GM18870 (cell line): ENCODE measurements around the gene PNPLA8.
A peak's percentile ranks its signal among the peaks of the same experiment; 100 is the strongest.
"Not testable (repeated sequence)": the region's sequence is repeated elsewhere in the genome, so short reads cannot be mapped to it uniquely, and the experiment has no call there.

Experiments used
- ATAC-seq: cut with Tn5 transposase; IDR thresholded peaks from one replicate; pipeline ENCODE4 v1.9.1; 2021; ENCODE audit warnings: moderate library complexity; ENCODE audit not compliant: unreplicated experiment

The PNPLA8 gene

GRCh38 chr7:108533712-108534111 is 7.8 kb upstream of the PNPLA8 start:
- no peak for ATAC-seq

GRCh38 chr7:108529341-108529740 is 3.4 kb upstream of the PNPLA8 start:
- no peak for ATAC-seq

- ATAC-seq: no peak
These were observed 2.3 kb upstream of the PNPLA8 start for GRCh38 chr7:108528183-108528712.

- no peak for ATAC-seq
These were observed 758 bp upstream of the PNPLA8 start for GRCh38 chr7:108526768-108527017.

GRCh38 chr7:108525327-108525984 is 479 bp downstream of the PNPLA8 start:
- peak; percentile 47 for ATAC-seq

GRCh38 chr7:108522780-108523179 is 3.2 kb downstream of the PNPLA8 start:
- no peak for ATAC-seq

GRCh38 chr7:108517951-108518350 is 8.0 kb downstream of the PNPLA8 start:
- ATAC-seq: no peak

GRCh38 chr7:108515630-108516029 is 10.3 kb downstream of the PNPLA8 start:
- no peak for ATAC-seq

GRCh38 chr7:108515013-108515412 is 10.9 kb downstream of the PNPLA8 start:
- ATAC-seq: no peak

- ATAC-seq: no peak
These were observed 14.0 kb downstream of the PNPLA8 start for GRCh38 chr7:108511939-108512338.

GRCh38 chr7:108504576-108504975 is 21.4 kb downstream of the PNPLA8 start:
- ATAC-seq: not testable (repeated sequence)

GRCh38 chr7:108503112-108504026 is 22.6 kb downstream of the PNPLA8 start:
- ATAC-seq: peak; percentile 98

- no peak for ATAC-seq
These were observed 26.4 kb downstream of the PNPLA8 start for GRCh38 chr7:108499566-108499965.

GRCh38 chr7:108498481-108498880 is 27.5 kb downstream of the PNPLA8 start:
- no peak for ATAC-seq

- ATAC-seq: no peak
These were observed 28.7 kb downstream of the PNPLA8 start for GRCh38 chr7:108497082-108497725.

GRCh38 chr7:108492742-108493141 is 33.2 kb downstream of the PNPLA8 start:
- no peak for ATAC-seq

GRCh38 chr7:108488768-108489538 is 37.0 kb downstream of the PNPLA8 start:
- no peak for ATAC-seq

- ATAC-seq: no peak
These were observed 38.3 kb downstream of the PNPLA8 start for GRCh38 chr7:108487646-108488045.

- ATAC-seq: no peak
These were observed 39.5 kb downstream of the PNPLA8 start for GRCh38 chr7:108486291-108486966.

GRCh38 chr7:108484137-108484536 is 41.8 kb downstream of the PNPLA8 start:
- no peak for ATAC-seq
